NCI-H187 (cell line): ENCODE results near the gene VAPA.

Experiments
- DNase-seq, 2 experiments: peaks; one replicate each; lab custom pipeline; 2025; lab: John Stamatoyannopoulos, UW

Gene VAPA

GRCh38 chr18:9913526-9914333 is at the start of gene VAPA:
TSS of gene VAPA (plus strand) at chr18:9914016. CDS start at chr18:9914257, 241 bp downstream.
- DNase-seq, result peak; percentile 88 to 98

- no peak for DNase-seq
Measured at GRCh38 chr18:9865764-9866490, 47.9 kb upstream of the VAPA start.

GRCh38 chr18:9866627-9867026 is 47.2 kb upstream of the VAPA start:
- no peak for DNase-seq

GRCh38 chr18:9867071-9867594 is 46.7 kb upstream of the VAPA start:
- DNase-seq, result no peak

- no peak for DNase-seq
Measured at GRCh38 chr18:9868857-9869714, 44.7 kb upstream of the VAPA start.

- DNase-seq, result no peak
Measured at GRCh38 chr18:9869715-9870430, 43.9 kb upstream of the VAPA start.

- no peak for DNase-seq
Measured at GRCh38 chr18:9870431-9871008, 43.3 kb upstream of the VAPA start.

- DNase-seq, result no peak
Measured at GRCh38 chr18:9871244-9871746, 42.5 kb upstream of the VAPA start.

GRCh38 chr18:9872823-9873222 is 41.0 kb upstream of the VAPA start:
- no peak for DNase-seq

GRCh38 chr18:9874728-9875127 is 39.1 kb upstream of the VAPA start:
- DNase-seq, result no peak

GRCh38 chr18:9876212-9876866 is 37.5 kb upstream of the VAPA start:
- DNase-seq, result no peak

- no peak for DNase-seq
Measured at GRCh38 chr18:9876867-9877654, 36.8 kb upstream of the VAPA start.

GRCh38 chr18:9877655-9878014 is 36.2 kb upstream of the VAPA start:
- DNase-seq, result no peak

GRCh38 chr18:9878095-9878494 is 35.7 kb upstream of the VAPA start:
- DNase-seq, result no peak

GRCh38 chr18:9878783-9879242 is 35.0 kb upstream of the VAPA start:
- no peak for DNase-seq

GRCh38 chr18:9884090-9884489 is 29.7 kb upstream of the VAPA start:
- no peak for DNase-seq

- no peak for DNase-seq
Measured at GRCh38 chr18:9884532-9885140, 29.2 kb upstream of the VAPA start.

GRCh38 chr18:9885170-9886004 is 28.4 kb upstream of the VAPA start, which contains the start of gene TXNDC2:
TSS of gene TXNDC2 (plus strand) at chr18:9885973. CDS start at chr18:9886681, 708 bp downstream.
- no peak for DNase-seq
